Activated CD8-positive, alpha-beta memory T cell treated with anti-CD3 and anti-CD28 coated beads for 36 hours (primary cell): ENCODE measurements around the gene RAB38. TPM values are rescaled to one million over a fixed set of nuclear protein-coding genes. Genes with fewer than 3 reads are reported as not detected.

Experiments used
- total RNA-seq, 2 experiments: library from RNA; stranded (reverse); gene quantifications; one replicate each; pipeline ENCODE4 v1.2.3, GENCODE V29; 2021

Gene RAB38
- total RNA-seq, 2 experiments from 2014 or later, result 4.4 to 4.7 TPM

Other genes with a start within 250 kb of the RAB38 start
- gene CTSC, start 162.3 kb upstream of the RAB38 start, total RNA-seq, result 100 to 1,000 TPM; 119 to 122 TPM